ENCODE measurements around the gene CDH4.
A peak's percentile ranks its signal among the peaks of the same experiment; 100 is the strongest.

CDH4 gene

DNA sequence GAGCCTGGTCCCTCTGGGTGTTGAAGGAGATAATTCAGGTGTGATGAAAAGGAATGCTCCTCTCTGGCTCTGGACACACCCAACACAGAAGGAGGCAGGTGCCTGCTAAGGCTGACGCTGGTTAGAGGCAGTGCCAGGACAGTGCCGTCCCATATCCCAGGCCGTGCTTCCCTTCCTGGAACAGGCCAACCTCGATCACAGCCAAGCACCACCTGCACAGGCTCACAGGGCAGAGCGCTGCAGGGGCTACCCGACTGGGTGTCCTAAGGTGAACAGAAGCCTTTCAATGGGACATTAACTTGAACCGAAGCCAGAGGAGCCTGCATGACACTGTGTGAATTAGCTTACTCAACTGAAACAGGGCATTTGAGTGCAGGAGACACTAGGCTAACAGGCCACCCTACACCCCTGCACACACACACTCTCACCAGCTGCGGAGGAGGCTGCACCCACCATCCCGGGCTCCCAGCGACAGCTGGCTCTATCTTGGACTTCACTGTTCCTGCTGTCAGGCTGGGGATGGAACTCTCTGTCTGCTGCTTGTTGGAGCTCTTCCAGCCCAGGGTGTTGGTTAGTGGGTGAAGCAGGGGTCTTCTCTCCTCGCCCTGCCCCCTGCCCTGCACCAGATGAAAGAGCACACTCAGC is 466.4 kb downstream of the CDH4 start:
- DNase-seq (ENCODE audit: low read depth in 2 of 2) = no peak

DNA sequence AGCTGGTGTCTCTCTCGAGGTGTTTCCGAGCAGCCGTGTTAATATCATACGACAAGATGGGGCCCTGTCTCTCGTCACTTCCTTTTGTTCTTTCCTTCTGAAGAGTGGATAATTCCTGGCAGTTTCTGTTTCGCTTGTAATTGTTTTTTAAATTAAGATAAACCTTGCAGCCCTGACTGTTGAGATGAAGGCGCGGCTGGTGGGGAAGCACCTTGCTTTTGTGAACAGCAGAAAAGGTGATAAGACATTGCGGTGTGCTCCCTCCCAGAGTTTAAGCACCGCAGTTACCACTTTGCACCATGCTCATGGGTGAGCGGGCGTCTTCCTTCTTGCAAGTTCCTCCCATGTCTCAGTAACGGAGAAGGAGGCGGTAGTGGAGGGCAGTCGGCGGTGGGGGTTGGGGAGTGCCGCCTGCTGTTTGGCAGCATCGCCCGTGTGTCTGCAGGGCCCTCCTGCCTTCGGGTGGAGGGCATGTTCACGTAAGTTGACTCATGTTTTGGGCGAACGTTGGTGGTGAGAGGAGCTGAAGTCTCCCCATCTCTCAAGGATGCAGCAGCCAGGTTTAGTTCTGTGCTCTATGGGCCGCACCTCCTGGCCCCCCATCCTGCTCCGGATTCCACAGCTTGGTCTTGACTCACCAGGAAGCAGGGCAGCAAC is 467.8 kb downstream of the CDH4 start:
- DNase-seq (ENCODE audit: low read depth in 2 of 2) = peak in 1 of 2 donors; percentile 2

GRCh38 chr20:61720348-61720696 is 468.3 kb downstream of the CDH4 start:
- no peak for DNase-seq (ENCODE audit: low read depth in 2 of 2)

- DNase-seq (ENCODE audit: low read depth in 2 of 2) = no peak
Observed at GRCh38 chr20:61722146-61722678, 470.2 kb downstream of the CDH4 start.

DNA sequence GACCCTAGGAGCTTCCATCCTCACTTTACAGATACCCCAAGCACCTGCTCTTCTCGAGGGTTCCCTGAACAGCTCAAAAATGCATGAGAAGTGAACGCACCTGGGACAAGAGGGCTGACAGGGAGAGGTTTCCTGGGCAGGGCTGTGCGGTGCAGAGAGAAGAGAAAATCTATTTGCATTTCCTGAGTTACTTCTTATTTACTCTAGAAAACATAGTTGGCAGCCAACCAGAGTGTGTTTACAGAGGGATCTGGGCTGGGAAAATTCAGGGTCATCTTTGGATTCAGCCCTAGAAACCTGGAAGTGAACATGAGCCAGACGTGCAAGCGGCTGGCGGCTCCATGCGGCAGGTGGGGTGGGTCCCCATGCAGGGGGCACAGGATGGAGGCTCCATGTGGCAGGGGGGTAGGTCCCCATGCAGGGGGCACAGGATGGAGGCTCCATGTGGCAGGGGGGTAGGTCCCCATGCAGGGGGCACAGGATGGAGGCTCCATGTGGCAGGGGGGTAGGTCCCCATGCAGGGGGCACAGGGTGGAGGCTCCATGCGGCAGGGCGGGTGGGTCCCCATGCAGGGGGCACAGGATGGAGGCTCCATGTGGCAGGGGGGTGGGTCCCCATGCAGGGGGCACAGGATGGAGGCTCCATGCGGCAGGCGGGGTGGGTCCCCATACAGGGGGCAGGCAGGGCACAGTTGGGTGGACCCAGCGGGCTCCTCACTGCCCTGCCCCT is 471.6 kb downstream of the CDH4 start:
- no peak for DNase-seq (ENCODE audit: low read depth in 2 of 2)

- no peak for DNase-seq (ENCODE audit: low read depth in 2 of 2)
Observed at GRCh38 chr20:61724376-61724775, 472.3 kb downstream of the CDH4 start.

GRCh38 chr20:61725145-61725544 is 473.1 kb downstream of the CDH4 start:
- DNase-seq (ENCODE audit: low read depth in 2 of 2) = no peak

DNA sequence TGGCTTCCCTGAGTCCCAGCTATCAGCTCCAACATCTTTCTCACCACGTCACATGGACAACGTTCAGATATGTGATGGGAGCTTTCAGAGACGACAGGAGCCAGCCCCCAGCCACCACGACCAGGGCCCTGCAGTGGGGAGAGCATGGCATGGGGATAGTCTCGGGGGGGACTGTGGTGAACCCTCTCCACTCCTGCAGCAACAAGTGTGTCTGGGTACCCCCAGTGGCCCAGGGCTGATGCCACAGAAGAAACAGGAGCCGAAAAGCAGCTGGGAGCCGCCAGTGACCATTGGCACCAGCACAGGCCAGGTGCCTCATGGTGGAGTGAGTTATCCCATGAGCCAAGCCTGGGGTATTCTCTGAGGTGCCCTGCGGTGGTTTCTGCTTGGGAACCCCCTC is 473.9 kb downstream of the CDH4 start:
- no peak for DNase-seq (ENCODE audit: low read depth in 2 of 2)

GRCh38 chr20:61726979-61727378 is 474.9 kb downstream of the CDH4 start:
- DNase-seq (ENCODE audit: low read depth in 2 of 2) = no peak

DNA sequence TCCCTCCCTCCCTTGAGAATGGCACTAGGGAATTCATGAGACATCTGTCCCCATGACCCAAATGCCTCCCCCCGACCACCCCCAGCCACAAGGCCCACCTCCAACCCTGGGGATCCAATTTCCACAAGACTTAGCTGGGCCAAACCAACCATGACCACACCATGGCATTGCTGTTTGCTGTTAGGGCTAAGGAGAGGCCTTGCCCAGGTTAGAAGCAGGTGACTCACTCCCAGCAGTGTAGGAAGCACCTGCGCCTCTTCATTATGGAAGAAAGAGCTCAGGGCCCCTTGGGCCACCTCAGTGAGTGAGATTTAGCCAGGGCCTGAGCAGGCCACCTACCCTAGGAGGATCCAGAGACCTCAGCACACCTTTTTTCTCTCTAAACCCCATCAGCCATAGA is 475.7 kb downstream of the CDH4 start:
- no peak for DNase-seq (ENCODE audit: low read depth in 2 of 2)

DNA sequence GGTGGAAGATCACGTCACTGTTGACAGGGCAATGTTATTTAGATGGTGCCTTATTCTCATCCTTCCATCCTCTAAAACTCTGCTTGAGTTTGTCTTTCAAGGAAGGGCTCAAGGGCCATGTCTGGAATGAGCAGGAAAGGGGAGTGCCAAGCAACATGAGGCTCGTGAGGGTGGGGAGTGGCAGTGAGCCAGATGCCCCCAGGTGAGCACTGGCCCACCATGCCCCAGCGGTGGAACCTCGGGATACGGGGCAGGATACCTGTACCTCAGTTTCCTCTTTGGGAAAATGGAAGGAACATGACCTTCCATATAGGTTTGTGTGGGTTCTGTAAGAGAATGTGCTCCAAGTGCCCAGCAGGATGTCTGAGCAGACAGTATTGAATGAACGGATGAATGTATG is 476.3 kb downstream of the CDH4 start:
- DNase-seq (ENCODE audit: low read depth in 2 of 2) = no peak

- no peak for DNase-seq (ENCODE audit: low read depth in 2 of 2)
Observed at GRCh38 chr20:61728786-61729770, 477.0 kb downstream of the CDH4 start.

DNA sequence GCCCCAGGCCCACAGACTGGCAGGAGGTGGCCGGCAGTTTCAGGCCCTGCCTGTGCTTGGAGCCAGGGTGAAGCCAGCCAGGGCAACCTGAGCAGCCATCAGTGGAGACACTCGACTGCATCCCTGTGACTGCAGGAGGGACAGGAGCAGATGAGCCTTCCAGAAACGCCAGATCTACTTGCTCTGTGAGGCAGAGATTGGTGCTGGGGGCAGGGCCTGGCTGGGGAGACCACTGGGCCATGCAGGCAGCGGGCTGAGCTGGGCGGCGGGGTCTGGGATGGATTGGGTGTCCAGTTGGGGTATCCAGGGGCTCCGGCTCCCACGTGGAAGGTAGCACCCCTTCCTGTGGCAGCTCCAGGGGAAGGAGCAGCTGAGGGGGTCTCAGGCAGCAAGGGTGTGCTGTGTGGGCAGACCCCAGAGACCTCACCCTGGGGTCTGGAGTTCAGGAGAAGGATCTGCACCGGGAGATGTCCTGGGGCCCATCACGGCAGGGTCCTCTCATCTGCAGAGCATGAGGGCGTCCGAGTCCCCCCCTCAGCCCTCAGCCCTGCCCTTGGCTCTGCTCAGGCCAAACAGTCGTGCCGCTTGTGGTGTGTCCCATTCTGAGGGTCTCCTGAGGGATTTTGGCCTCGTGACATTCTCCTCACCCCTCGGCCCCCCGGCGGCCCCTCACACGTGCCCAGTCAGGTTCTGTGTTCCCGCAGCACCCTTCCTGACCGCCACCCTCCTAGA is 478.7 kb downstream of the CDH4 start:
- no peak for DNase-seq (ENCODE audit: low read depth in 2 of 2)

DNA sequence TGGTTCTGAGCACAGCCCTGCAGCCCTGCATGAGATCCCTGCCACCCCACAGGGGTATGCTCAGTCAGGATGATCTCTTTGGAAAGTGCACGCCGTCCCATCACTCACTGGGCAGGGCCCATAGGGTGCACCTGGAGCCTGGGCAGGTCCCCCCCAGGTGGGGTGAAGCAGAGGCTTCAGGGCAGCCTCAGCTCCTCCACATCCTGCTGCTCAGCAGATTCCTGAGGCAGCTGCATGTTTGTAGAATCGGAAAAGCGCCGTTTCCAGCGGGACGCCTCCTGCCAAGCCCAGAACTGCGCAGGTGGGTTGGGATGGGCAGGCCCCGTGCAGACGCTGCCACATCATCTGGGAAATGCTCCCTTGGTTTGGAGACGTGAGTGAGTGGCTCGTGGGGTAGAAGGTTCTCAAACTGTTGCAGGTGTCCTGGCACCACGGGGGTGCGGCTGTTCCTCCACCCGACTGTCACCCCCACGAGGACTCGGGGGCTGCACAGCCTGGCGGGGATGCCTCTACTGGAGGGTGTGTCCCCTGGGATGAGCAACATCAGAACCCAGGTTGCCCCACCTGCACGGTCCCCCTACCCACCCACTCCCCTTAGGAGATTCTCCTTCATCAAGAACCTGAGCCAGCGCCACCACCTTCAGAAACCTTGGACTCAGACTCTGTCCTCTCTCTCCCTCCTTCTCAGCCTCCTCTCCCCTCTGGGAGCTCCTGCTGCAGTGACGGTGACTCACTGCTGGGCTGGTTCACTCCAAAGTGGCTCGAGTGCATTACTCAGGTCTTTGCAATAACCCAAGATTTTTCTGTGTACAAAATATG is 479.5 kb downstream of the CDH4 start:
- DNase-seq (ENCODE audit: low read depth in 2 of 2) = no peak

- DNase-seq (ENCODE audit: low read depth in 2 of 2) = no peak
Observed at GRCh38 chr20:61732511-61733210, 480.6 kb downstream of the CDH4 start.

DNA sequence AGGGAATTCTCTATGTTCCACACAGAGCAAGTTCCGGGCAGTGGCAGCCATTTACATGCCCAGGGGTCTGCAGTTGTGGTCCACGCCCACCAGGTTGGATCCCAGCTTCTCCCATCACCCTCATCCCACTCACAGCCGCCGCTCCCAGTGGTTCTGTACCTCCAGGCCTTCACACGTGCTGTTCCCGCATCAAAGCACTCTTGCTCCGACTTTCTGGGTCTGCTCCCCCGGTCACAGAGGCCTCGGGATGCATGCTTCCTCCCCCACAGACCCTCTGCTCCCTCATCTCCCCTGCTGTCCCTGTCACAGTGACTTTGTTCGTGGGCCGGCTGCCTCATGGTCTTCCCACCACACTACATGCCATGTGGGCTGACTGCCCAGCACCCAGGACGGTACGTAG is 481.2 kb downstream of the CDH4 start:
- no peak for DNase-seq (ENCODE audit: low read depth in 2 of 2)

DNA sequence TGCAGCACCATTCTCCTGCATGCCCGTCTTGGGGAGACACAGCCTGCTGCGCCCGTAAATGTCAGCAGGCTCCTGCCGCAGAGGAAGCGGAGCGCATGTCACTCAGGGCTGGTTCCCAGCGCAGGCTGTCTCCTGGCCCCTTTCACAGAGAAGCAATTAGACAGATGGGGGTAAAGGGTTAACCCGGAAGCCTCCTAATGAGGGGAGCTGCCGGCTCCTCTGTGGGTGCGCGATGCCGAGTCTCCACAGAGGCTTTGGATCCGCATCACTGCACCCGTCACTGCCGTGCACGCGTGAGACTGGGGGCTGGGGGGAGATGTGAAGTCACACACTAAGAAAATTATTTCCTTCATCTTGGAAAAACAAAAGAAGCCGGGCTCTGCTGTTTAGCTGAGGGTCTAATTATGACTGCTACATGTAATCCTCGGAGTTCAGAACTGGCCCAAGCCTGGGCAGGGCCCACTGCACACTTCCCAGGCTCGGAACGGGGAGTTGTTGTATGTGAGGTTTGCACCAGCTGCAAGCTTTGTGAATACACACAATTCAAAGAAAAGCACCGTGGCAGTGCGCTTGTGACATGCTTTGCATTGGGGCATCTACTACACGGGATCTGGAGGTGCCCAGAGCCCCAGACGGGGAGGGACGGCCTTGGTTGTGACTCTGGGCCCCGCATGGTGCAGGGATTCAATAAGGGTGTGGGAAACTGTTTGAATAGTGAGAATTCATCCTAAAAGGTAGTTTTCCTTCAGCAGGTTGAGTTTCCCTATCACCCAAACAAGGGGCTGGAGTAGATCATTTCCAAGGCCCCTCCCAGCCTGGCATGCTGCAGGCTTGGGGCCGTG is 482.1 kb downstream of the CDH4 start:
- DNase-seq (ENCODE audit: low read depth in 2 of 2) = no peak

DNA sequence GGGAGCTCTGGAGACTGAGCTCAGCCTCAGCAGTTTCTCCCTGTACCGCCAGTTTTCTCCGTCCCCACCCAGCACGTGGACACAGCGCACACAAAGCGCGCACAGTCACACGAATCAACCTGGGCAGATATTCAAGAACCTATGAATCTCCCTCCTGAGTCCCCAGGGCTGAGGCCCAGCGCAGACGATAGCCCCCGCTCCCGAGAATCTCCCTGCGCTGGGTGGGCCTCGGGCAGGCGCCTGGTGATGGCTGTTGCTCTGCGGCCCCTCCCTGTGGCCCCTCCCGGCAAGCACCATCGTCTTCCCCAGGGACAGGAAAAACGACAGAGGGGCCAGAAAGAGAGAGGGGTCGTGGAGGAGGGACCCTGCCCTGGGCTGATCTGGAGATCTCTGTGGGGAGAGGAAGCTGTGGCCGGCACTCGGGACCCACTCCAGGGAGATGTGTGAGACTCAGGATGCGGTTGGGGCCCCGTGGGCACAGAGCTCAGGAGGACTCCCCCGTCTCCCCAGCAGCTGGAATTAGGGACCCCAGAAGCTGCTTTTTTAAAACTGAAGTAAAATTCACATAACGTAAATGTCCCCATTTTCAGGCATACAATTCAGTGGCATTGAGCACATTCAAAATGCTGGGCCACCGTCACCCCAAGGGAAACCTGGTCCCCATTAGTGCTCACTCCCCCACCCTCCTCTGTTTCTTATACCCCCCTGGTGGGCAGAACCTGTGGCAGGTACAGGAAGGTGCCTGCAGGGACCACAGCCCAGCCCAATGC is 482.9 kb downstream of the CDH4 start:
- DNase-seq (ENCODE audit: low read depth in 2 of 2) = no peak
